Sigmoid colon (tissue), 7 donors: Measurements from ENCODE around the gene PPARD. TPM values are rescaled to one million over a fixed set of nuclear protein-coding genes. Genes with fewer than 3 reads are reported as not detected.

Experiments
- DNase-seq: peaks from one replicate; pipeline ENCODE4 v3.0.0-alpha.2; 2019
- H3K27ac ChIP-seq, 4 donors: fragments of 200-600 bp; sonication (generic); one replicate each; pipeline ENCODE4 v1.5.1; 2016 to 2019; ENCODE audit warnings: mild to moderate bottlenecking in 1 of 4
- H3K27me3 ChIP-seq, 3 donors: fragments of 200-600 bp; sonication (generic); one replicate each; pipeline ENCODE4 v1.5.1; 2019; ENCODE audit warnings: mild to moderate bottlenecking in 1 of 3
- H3K36me3 ChIP-seq, 4 donors: fragments of 200-600 bp; sonication (generic); one replicate each; pipeline ENCODE4 v1.5.1; 2016 to 2019
- H3K4me1 ChIP-seq, 4 donors: fragments of 200-600 bp; sonication (generic); one replicate each; pipeline ENCODE4 v1.5.1; 2017 to 2019
- H3K4me3 ChIP-seq, 4 donors: fragments of 200-600 bp; sonication (generic); one replicate each; pipeline ENCODE4 v1.5.1; 2017 to 2019; ENCODE audit warnings: mild to moderate bottlenecking in 2 of 4, moderate library complexity in 1 of 4
- H3K9me3 ChIP-seq, 4 donors: fragments of 200-600 bp in 3 of 4; sonication (generic) in 3 of 4; one replicate each; pipeline versions ENCODE4 v1.5.1 to v1.6.1; 2013 to 2019
- CTCF ChIP-seq, 4 experiments: fragments of 450-650 bp in 3 of 4; fragments of 200-600 bp in 1 of 4; IDR thresholded peaks; one replicate each; pipeline ENCODE4 v1.5.1; 2016 to 2019; ENCODE audit warnings: antibody characterized with exemption in 4 of 4, mild to moderate bottlenecking in 3 of 4, moderate library complexity in 2 of 4
- EP300 ChIP-seq, 4 donors: sonication (generic); formaldehyde crosslinking; IDR thresholded peaks; one replicate each; pipeline ENCODE4 v1.6.1; 2017; ENCODE audit warnings: antibody characterized with exemption in 4 of 4
- POLR2A ChIP-seq, 2 donors: fragments of 450-650 bp; IDR thresholded peaks; one replicate each; pipeline ENCODE4 v1.6.1; 2016; ENCODE audit warnings: antibody characterized with exemption in 2 of 2, mild to moderate bottlenecking in 2 of 2, moderate library complexity in 2 of 2
- POLR2AphosphoS5 ChIP-seq, 4 donors: sonication (generic); formaldehyde crosslinking; IDR thresholded peaks; one replicate each; pipeline ENCODE4 v1.6.1; 2017; ENCODE audit warnings: antibody characterized with exemption in 4 of 4
- WGBS, 2 donors: extraction: QIAGEN DNeasy Blood & Tissue Kit; methylation state at CpG; one replicate each; pipeline ENCODE4 v1.1.7; 2013; 5-methylcytosine and 5-hydroxymethylcytosine counted together
- intact Hi-C: fragments of 100-400 bp; cut with DNase I; formaldehyde crosslinking; loops from one replicate; pipeline ENCODE4 v1.15.1; 2023
- polyA plus RNA-seq, 3 donors: library from polyadenylated mRNA; stranded (reverse); fragments of 200-250 nt; gene quantifications; one replicate each; pipeline ENCODE4 v1.2.3, GENCODE V29; 2013
- total RNA-seq, 4 donors: library from RNA; depleted of rRNA; stranded (reverse); fragments of >200 nt; gene quantifications; one replicate each; pipeline ENCODE4 v1.1.0, GENCODE V29; 2016
- donor health status: healthy with polysubstance abuse.
- donor health status: Bipolar disorder and iron deficiency.
- donor health status: healthy.

PPARD gene
- total and polyA plus RNA-seq, 7 donors: 5.8 to 75.4 (median 16.8) TPM

DNA sequence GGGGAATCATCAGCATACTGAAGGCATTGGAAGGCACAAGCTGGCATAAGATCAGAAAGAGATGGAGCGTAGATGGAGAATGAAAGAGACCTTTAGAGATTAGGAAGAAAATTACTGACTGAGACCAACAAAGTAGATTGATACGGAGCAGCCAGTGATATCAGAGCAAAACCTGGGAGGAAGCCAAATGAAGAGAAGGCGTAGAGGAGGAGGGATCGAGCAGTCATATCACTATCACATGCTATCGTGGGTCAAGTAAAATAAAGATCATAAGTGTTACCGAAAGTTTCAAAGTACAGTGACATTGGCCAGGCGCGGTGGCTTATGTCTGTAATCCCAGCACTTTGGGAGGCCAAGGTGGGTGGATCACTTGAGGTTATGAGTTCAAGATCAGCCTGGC is 56.2 kb downstream of the PPARD start:
- H3K4me3 ChIP-seq: no peak overlapping the region
- H3K36me3 ChIP-seq: no peaks in the 10 kb centered on the region
- peaks cover 0 to 8% (median 3%) of the 10 kb centered on the region in 4 donors for H3K4me1 ChIP-seq
- WGBS, 2 donors: 83 to 95% methylated on average over 8 of the region's 8 CpGs
- TF ChIP-seq POLR2AphosphoS5 (IDR thresholded peaks at IDR 0.05) (no peak), CTCF (IDR thresholded peaks at IDR 0.05) (no peak), EP300 (IDR thresholded peaks at IDR 0.05) (no peak), POLR2A (IDR thresholded peaks at IDR 0.05) (no peak)
- DNase-seq: no peak
- H3K27me3 ChIP-seq: no peaks in the 10 kb centered on the region
- H3K27ac ChIP-seq: no peak overlapping the region
- intact Hi-C loops: no loop called here
- H3K9me3 ChIP-seq: no peaks in the 10 kb centered on the region

- DNase-seq: no peak
- Histone ChIP-seq H3K4me1 (no peaks in the 10 kb centered on the region), H3K27ac (no peak overlapping the region), H3K9me3 (no peaks in the 10 kb centered on the region), H3K36me3 (no peaks in the 10 kb centered on the region), H3K27me3 (no peaks in the 10 kb centered on the region), H3K4me3 (no peak overlapping the region)
- intact Hi-C loops: no loop called here
- 95 to 97% methylated on average over 5 of the region's 5 CpGs for WGBS, 2 donors
- no peak for TF ChIP-seq EP300 (IDR thresholded peaks at IDR 0.05)
- TF ChIP-seq CTCF (IDR thresholded peaks at IDR 0.05): no peak
- TF ChIP-seq POLR2A (IDR thresholded peaks at IDR 0.05): no peak
- TF ChIP-seq POLR2AphosphoS5 (IDR thresholded peaks at IDR 0.05): no peak
Observed at GRCh38 chr6:35400111-35400510, 57.8 kb downstream of the PPARD start.

DNA sequence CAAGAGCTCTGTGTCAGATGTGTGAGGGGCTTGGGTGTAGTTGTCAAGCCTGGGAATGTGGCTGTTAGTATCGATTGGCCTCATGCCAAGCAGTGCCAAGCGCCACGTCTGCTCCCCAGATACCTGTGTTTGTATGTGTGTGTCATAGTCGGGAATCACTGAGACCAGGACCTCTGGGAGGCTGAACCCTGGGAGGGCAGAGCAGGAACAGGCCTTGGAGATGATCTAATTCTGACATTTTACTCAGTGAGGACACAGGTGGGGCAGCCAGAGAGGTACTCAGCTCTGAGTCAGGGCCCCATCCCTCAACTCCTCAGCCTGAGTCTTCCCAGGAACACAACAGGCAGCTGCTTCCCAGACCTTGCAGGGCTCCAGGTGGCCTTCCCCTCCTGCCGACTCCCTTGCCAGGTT is 58.5 kb downstream of the PPARD start:
- 37 to 76% methylated on average over 5 of the region's 5 CpGs for WGBS, 2 donors
- H3K36me3 ChIP-seq: no peaks in the 10 kb centered on the region

DNA sequence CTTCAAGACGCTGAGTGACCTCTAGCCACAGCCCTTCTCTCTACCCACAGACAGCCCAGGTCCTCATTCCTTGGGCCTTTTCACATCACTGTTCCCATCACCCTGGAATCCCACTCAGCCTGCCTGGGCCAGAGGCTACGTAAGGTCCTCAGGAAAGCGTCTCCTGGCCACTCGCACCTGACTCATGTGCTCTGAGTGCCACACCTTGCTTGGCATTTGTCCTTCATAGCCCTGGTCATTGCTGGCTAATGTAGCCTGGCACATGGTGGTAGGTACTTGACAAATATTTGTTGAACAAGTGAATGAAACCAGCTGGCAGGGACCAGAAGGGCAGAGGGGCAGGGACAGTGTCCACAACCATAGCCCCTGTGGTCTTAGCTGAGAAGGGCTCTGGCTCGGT is 59.2 kb downstream of the PPARD start:
- 91 to 94% methylated on average over 5 of the region's 5 CpGs for WGBS, 2 donors
- TF ChIP-seq CTCF (IDR thresholded peaks at IDR 0.05) (no peak), POLR2A (IDR thresholded peaks at IDR 0.05) (no peak), EP300 (IDR thresholded peaks at IDR 0.05) (no peak), POLR2AphosphoS5 (IDR thresholded peaks at IDR 0.05) (no peak)
- no peak overlapping the region for H3K4me3 ChIP-seq

More for the DNA sequence above, 58.5 kb downstream of the PPARD start:
- intact Hi-C loops: no loop called here
- H3K4me3 ChIP-seq: no peak overlapping the region
- H3K27me3 ChIP-seq: no peaks in the 10 kb centered on the region
- DNase-seq: no peak
- no peak for TF ChIP-seq POLR2AphosphoS5 (IDR thresholded peaks at IDR 0.05)
- TF ChIP-seq POLR2A (IDR thresholded peaks at IDR 0.05): no peak
- TF ChIP-seq CTCF (IDR thresholded peaks at IDR 0.05): no peak
- no peak for TF ChIP-seq EP300 (IDR thresholded peaks at IDR 0.05)
- no peaks in the 10 kb centered on the region for H3K4me1 ChIP-seq
- H3K9me3 ChIP-seq: no peaks in the 10 kb centered on the region
- H3K27ac ChIP-seq: no peak overlapping the region

DNA sequence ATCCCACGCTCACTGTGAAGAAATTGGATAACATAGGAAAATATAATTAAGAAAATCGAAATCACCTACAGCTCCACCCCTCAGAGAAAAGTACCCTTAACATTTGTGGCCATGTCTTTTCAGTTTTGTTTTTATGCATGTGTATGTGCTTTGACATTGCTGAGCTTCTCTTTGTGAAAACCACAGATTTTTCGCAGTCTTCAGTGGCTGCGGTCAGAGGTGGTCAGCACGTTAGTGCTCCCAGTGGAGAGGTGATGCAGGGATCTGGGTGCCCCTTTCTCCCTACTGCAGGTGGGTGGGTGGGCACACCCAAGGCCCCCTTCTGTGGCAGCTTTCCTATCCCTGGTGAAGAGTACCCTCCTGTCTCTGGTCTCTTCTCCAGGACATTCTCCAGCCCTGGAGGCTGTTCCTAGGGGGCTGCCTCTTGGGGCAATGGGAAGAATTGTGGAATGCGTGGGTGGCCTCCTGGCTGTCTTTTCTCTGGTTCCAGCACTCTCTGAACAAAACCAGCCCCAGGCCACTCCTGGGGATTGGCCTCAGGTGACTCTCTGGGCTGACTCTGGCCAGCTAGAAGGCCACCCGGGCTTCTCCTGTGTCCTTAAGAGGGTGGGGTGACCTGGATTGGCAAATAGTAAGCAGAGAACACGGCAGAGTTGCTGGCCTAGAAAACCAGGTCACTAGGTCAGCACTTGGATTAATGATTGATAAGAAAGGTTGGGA is 59.9 kb downstream of the PPARD start:
- no peak overlapping the region for H3K27ac ChIP-seq
- H3K9me3 ChIP-seq: no peaks in the 10 kb centered on the region
- DNase-seq: no peak
- no peak for TF ChIP-seq POLR2A (IDR thresholded peaks at IDR 0.05)
- TF ChIP-seq CTCF (IDR thresholded peaks at IDR 0.05): no peak
- TF ChIP-seq POLR2AphosphoS5 (IDR thresholded peaks at IDR 0.05): no peak
- TF ChIP-seq EP300 (IDR thresholded peaks at IDR 0.05): no peak
- H3K4me3 ChIP-seq: no peak overlapping the region
- intact Hi-C loops: no loop called here
- 72 to 81% methylated on average over 8 of the region's 8 CpGs for WGBS, 2 donors
- no peaks in the 10 kb centered on the region for H3K4me1 ChIP-seq
- H3K27me3 ChIP-seq: no peaks in the 10 kb centered on the region
- no peaks in the 10 kb centered on the region for H3K36me3 ChIP-seq

More for the DNA sequence above, 59.2 kb downstream of the PPARD start:
- H3K27ac ChIP-seq: no peak overlapping the region
- DNase-seq: no peak
- intact Hi-C loops: no loop called here
- no peaks in the 10 kb centered on the region for H3K36me3 ChIP-seq
- no peaks in the 10 kb centered on the region for H3K27me3 ChIP-seq
- no peaks in the 10 kb centered on the region for H3K4me1 ChIP-seq
- H3K9me3 ChIP-seq: no peaks in the 10 kb centered on the region
